Thyroid gland (tissue), 4 donors: Measurements from ENCODE around the gene FXYD1.

Experiments
- POLR2A ChIP-seq, 2 donors: fragments of 450-650 bp; IDR thresholded peaks; one replicate each; pipeline ENCODE4 v1.6.1; 2017; ENCODE audit warnings: antibody characterized with exemption in 2 of 2, mild to moderate bottlenecking in 2 of 2, moderate library complexity in 1 of 2
- TF ChIP-seq, protein P1 (sequence below), 6 experiments: fragments of 200-600 bp in 3 of 6; fragments of 450-650 bp in 3 of 6; sonication (generic) in 3 of 6; IDR thresholded peaks; one replicate each; pipeline ENCODE4 v1.5.1; 2016 to 2019; ENCODE audit warnings: antibody characterized with exemption in 6 of 6, mild to moderate bottlenecking in 2 of 6, inconsistent platforms in 1 of 6, moderate library complexity in 1 of 6

DNA sequence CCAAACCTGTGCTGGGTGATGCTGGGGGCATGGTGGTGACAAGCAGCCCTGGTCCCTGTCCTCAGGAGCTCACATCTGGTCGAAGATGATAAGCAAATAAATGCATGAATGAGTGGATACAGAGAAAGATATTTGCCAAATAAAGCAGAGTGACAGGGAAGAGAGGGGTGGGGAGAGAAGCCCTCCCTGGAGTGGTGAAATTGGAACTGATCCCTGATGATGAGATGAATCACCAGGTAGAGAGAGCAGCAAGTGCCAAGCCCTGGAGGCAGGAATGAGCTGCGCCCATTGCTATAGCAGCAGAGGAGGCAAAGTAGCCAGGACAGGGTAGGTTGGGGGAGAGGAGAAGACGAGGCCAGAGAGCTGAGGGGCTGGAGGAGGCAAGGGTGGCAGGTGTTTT is 29.6 kb downstream of the FXYD1 start:
- TF ChIP-seq, protein P1, sequence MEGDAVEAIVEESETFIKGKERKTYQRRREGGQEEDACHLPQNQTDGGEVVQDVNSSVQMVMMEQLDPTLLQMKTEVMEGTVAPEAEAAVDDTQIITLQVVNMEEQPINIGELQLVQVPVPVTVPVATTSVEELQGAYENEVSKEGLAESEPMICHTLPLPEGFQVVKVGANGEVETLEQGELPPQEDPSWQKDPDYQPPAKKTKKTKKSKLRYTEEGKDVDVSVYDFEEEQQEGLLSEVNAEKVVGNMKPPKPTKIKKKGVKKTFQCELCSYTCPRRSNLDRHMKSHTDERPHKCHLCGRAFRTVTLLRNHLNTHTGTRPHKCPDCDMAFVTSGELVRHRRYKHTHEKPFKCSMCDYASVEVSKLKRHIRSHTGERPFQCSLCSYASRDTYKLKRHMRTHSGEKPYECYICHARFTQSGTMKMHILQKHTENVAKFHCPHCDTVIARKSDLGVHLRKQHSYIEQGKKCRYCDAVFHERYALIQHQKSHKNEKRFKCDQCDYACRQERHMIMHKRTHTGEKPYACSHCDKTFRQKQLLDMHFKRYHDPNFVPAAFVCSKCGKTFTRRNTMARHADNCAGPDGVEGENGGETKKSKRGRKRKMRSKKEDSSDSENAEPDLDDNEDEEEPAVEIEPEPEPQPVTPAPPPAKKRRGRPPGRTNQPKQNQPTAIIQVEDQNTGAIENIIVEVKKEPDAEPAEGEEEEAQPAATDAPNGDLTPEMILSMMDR (IDR thresholded peaks at IDR 0.05) = no peak
- no peak for TF ChIP-seq POLR2A (IDR thresholded peaks at IDR 0.05)
